ENCODE data around the gene RPL19. TPM values are rescaled to one million over a fixed set of nuclear protein-coding genes. Genes with fewer than 3 reads are reported as not detected.

The RPL19 gene
- total RNA-seq, 1 donor from 2014 or later = 1,889 TPM

- Histone ChIP-seq H3K27me3 (no peaks in the 10 kb centered on the region), H3K36me3 (peaks cover 35 to 38% of the 10 kb centered on the region in 2 donors), H3K9me3 (no peaks in the 10 kb centered on the region), H3K27ac (peak overlapping the region; percentile 92 to 98), H3K4me3 (peak overlapping the region; percentile 83 to 89), H3K4me1 (peaks cover 28 to 46% of the 10 kb centered on the region in 2 donors)
- no peak for TF ChIP-seq CTCF (IDR thresholded peaks at IDR 0.05)
- peak; percentile 56 to 96 for DNase-seq (ENCODE audit: low spot score in 2 of 2)
- intact Hi-C loops (cut with DNase I) = loop anchor here (1.0 to 5.0 kb wide), 5 partner anchors 10 to 400 kb away; partner anchors contain the start of genes CDK12, FBXL20 and PIP4K2B
These were observed 338 bp upstream of the RPL19 start for GRCh38 chr17:39199820-39200069.

DNA sequence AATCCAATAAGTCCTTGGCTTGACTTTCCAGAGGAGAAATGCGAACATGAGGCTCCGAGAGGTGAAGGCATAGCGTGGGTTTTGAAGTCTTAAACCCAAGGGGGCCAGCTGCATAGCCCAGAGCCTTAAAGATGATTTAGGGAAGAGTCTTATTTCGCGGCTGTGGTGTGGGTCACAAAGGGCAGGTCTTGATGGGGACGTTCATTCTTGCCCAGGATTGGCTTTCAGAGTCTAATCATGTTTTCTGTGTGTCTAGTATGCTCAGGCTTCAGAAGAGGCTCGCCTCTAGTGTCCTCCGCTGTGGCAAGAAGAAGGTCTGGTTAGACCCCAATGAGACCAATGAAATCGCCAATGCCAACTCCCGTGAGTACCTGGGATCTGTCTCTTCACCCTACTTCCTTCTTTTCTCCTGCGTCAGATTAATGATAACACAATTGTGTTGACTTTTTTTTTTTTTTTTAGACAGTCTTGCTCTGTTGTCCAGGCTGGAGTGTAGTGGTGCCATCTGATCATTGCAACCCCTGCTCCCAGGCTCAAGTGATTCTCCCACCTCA lies 951 bp downstream of the RPL19 start:
- Histone ChIP-seq H3K27ac (peak overlapping the region; percentile 92 to 98), H3K36me3 (peaks cover 40 to 44% of the 10 kb centered on the region in 2 donors), H3K27me3 (no peaks in the 10 kb centered on the region), H3K9me3 (no peaks in the 10 kb centered on the region), H3K4me1 (peaks cover 15 to 35% of the 10 kb centered on the region in 2 donors), H3K4me3 (peak overlapping the region; percentile 83 to 89)
- no peak for TF ChIP-seq CTCF (IDR thresholded peaks at IDR 0.05)
- intact Hi-C loops (cut with DNase I) = loop anchor here (1.0 kb wide), 2 partner anchors 8 to 402 kb away; partner anchors contain the start of gene PIP4K2B
- no peak for DNase-seq (ENCODE audit: low spot score in 2 of 2)

- intact Hi-C loops (cut with DNase I) = no loop called here
- no peak for TF ChIP-seq CTCF (IDR thresholded peaks at IDR 0.05)
- Histone ChIP-seq H3K27me3 (no peaks in the 10 kb centered on the region), H3K27ac (no peak overlapping the region), H3K36me3 (peaks cover 40 to 44% of the 10 kb centered on the region in 2 donors), H3K4me3 (no peak overlapping the region), H3K4me1 (peaks cover 24 to 36% of the 10 kb centered on the region in 2 donors), H3K9me3 (no peaks in the 10 kb centered on the region)
- DNase-seq (ENCODE audit: low spot score in 2 of 2) = no peak
These were observed 4.2 kb downstream of the RPL19 start for GRCh38 chr17:39204245-39204644.

DNA sequence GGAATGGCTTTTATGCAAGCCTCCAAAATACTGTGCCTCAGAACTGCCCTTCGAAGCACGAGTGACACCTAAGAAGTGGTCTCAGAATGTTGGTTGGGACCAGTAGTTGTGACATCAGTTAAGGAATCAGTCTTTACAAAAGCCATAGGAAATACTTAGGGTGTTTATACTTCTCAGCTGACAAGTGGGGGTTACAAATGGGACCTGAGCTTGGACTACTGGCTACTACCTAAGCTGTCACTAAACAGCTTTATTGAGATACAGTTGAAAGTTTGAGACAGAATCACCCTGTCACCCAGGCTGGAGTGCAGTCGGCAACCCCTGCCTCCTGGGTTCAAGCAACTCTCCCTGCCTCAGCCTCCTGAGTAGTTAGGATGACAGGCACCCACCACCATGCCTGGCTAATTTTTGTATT lies 5.0 kb downstream of the RPL19 start:
- Histone ChIP-seq H3K4me1 (peaks cover 26 to 38% of the 10 kb centered on the region in 2 donors), H3K9me3 (no peaks in the 10 kb centered on the region)
- DNase-seq (ENCODE audit: low spot score in 2 of 2) = no peak

DNA sequence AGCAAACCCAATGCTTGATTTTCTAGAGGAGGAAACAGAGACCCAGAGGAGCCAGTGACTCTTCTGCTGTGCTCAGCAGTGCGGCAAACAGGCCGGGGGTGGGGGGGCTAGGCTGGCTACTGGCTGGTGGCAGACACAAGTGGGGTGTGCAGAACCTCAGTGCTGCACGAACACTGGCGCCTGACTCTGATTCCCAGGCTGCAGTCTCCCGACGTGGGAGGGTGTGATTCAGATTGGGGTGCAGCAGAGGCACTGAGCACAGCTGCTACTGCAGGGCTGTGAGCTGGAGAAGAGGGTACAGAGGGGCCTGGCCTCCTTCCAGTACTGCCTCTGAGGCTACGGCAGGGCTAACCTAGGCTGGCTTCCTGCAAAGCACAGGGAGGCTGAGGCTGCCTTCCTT lies 8.1 kb downstream of the RPL19 start:
- H3K27me3 ChIP-seq = no peaks in the 10 kb centered on the region
- H3K9me3 ChIP-seq = no peaks in the 10 kb centered on the region
- TF ChIP-seq CTCF (IDR thresholded peaks at IDR 0.05) = no peak
- H3K4me3 ChIP-seq = no peak overlapping the region
- peaks cover 16 to 30% of the 10 kb centered on the region in 2 donors for H3K4me1 ChIP-seq
- H3K36me3 ChIP-seq = peaks cover 21 to 22% of the 10 kb centered on the region in 2 donors
- DNase-seq (ENCODE audit: low spot score in 2 of 2) = no peak
- intact Hi-C loops (cut with DNase I) = loop anchor here (2.0 kb wide), 1 partner anchor 17 kb away; the partner anchor contains the start of gene STAC2
- peak overlapping the region in 1 of 2 donors; percentile 94 for H3K27ac ChIP-seq

More for the DNA sequence above, 5.0 kb downstream of the RPL19 start:
- no peak overlapping the region for H3K27ac ChIP-seq
- intact Hi-C loops (cut with DNase I) = no loop called here
- H3K27me3 ChIP-seq = no peaks in the 10 kb centered on the region
- peaks cover 40 to 44% of the 10 kb centered on the region in 2 donors for H3K36me3 ChIP-seq
- TF ChIP-seq CTCF (IDR thresholded peaks at IDR 0.05) = no peak
- no peak overlapping the region for H3K4me3 ChIP-seq

Measured in ascending aorta (tissue), 2 donors.